ENCODE measurements around the gene KRTAP1-4.

DNA sequence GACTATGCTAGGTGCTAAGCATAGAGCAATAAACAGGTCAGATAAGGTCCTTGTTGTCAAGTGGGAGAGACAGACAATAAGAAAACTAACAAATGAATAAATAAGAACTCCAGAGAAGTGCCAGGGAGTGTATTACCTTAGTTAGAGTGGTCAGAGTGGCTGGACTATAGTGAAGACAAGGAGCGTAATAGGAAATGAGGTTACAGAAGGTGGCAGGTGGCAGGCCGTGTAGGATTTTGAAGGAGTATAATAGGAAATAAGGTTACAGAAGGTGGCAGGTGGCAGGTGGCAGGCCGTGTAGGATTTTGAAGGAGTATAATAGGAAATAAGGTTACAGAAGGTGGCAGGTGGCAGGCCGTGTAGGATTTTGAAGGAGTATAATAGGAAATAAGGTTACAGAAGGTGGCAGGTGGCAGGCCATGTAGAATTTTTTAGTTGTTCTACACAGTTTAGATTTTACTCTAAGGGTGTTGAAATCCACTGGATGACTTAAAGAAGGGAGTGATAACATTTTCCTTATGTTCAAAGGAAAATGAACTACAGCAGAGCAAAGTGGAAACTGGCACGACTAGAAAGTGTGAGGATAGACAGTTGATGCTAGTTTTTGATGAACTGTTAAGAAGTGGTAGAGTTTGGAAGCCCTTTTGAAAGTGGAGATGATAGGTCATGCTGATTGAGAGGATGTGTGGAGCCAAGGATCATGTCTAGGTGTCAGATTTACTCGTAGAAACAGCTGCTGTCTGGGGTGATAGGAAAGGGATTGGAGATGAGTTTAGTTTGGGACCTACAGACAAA lies 17.5 kb downstream of the KRTAP1-4 start:
- TF ChIP-seq POLR2A (IDR thresholded peaks at IDR 0.05), result no peak
- no peak for TF ChIP-seq POLR2AphosphoS5 (IDR thresholded peaks at IDR 0.05)
